Iris pigment epithelial cell (primary cell): ENCODE results near the gene HIP1.
"Not testable (repeated sequence)": the region's sequence is repeated elsewhere in the genome, so short reads cannot be mapped to it uniquely, and the experiment has no call there.

Experiments
- DNase-seq: peaks from one replicate; pipeline ENCODE4 v3.0.0-alpha.2; 2011; ENCODE audit warnings: low read depth

The HIP1 gene

GRCh38 chr7:75572396-75572795 lies 166.3 kb downstream of the HIP1 start:
- DNase-seq = no peak

GRCh38 chr7:75571209-75571608 lies 167.5 kb downstream of the HIP1 start:
- DNase-seq = no peak

- DNase-seq = not testable (repeated sequence)
Measured at GRCh38 chr7:75569629-75570282, 169.0 kb downstream of the HIP1 start.

DNA sequence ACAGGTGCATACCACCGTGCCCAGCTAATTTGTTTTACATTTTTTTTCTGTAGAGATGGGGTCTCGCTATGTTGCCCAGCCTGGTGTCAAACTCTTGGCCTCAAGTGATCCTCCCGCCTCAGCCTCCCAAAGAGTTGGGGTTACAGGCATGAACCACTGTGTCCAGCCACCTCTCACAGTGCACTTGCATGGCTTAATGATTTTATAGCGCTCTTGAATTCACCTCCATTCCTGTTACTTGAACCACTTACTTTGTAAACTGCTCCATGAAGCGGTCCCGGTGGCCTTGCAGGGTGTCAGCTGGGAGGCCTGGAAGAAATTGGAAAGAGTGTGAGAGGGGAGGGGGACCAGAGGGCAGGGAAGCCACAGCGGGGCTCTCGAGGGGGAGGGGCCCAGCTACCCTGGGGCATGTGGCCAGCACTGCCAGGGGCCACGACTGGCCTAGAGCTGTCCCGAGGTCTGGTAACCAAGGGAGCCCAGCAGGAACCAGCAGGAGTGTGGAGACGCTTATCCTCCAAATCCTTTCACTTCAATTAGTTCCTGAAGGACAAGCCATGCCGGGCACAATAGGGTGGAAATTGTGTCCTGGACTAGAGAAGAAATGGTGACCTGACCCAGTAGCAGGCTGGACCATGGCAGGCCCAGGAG lies 170.7 kb downstream of the HIP1 start:
- DNase-seq = no peak

- peak; percentile 96 for DNase-seq
Measured at GRCh38 chr7:75565132-75565837, 173.5 kb downstream of the HIP1 start.

DNA sequence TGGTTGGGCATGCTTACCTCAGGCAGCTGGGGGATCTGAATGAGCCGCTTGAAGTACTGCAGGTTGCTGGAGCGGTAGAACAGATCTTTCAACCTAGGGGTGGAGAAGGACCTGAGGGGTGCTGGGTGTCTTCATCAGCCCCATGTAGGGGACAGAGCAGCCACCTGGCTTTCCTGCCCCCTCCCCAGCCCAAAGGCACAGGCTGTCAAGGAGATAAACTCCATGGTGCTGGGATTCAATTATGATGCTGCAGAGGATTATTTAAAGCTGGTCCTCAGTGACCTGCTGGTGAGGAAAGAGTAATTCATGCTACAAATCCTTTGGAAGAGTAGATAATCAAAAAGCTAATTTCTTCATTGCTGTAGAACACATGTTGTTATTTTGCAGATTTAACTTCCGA lies 175.6 kb downstream of the HIP1 start:
- DNase-seq = no peak

- DNase-seq = no peak
Measured at GRCh38 chr7:75559976-75560365, 178.8 kb downstream of the HIP1 start.

GRCh38 chr7:75559355-75559975 lies 179.3 kb downstream of the HIP1 start:
- DNase-seq = peak; percentile 44

DNA sequence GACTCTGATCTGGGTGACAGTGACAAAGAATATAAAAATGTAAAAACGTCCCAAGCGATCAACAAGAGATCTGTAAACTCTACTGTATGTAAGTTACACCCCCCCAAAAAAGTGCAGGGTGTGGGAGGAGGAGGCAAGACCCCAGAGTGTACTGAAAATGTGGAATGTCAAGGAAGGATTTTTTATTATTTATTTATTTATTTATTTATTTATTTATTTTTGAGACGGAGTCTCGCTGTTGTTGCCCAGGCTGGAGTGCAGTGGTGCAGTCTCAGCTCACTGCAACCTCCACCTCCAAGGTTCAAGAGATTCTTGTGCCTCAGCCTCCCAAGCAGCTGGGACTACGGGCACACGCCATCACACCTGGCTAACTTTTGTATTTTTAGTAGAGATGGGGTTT lies 181.9 kb downstream of the HIP1 start:
- DNase-seq = not testable (repeated sequence)

DNA sequence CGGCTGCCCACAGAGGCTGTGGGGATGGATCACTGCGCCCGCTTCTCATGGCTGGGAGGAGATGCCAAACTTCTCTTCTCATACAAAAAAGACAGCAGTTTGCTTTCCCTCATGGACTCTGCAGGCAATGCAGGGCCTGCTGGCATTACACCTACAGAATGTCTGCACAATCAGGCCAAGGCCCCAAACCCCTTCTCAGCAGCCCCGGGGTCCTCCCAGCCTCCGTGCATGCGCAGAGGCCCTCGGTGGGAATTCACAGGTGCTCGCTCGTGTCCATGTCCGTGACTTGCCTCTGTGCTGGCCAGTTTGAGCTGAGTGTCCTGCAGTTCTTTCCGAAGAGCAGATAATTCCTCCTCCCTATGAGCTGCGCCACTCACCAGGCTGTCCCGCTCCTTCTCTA lies 183.0 kb downstream of the HIP1 start:
- DNase-seq = no peak

GRCh38 chr7:75546237-75547015 lies 192.3 kb downstream of the HIP1 start:
- no peak for DNase-seq

DNA sequence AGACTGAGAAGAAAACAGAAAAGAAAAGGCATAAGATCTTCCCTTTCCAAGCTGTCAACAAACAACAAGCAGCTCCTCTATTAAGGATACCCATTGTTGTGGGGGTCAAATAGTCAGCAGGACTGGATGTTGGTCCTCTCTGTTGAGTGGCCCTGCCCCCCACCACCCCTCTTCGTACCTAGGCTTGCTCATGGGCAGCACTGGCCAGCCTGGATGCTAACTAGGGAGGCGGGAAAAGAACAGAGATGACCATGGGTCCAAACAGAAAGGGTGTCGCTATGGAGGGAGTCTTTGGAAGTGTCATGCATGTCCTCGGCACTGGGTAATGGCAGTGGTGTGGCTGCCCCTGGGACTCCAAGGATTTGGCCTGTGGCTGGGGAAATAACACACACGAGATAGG lies 201.0 kb downstream of the HIP1 start:
- no peak for DNase-seq

GRCh38 chr7:75536940-75537538 lies 201.7 kb downstream of the HIP1 start:
- no peak for DNase-seq

GRCh38 chr7:75536491-75536890 lies 202.2 kb downstream of the HIP1 start:
- DNase-seq = no peak

- peak; percentile 85 for DNase-seq
Measured at GRCh38 chr7:75534727-75535307, 203.9 kb downstream of the HIP1 start.

GRCh38 chr7:75533926-75534325 lies 204.8 kb downstream of the HIP1 start:
- no peak for DNase-seq

DNA sequence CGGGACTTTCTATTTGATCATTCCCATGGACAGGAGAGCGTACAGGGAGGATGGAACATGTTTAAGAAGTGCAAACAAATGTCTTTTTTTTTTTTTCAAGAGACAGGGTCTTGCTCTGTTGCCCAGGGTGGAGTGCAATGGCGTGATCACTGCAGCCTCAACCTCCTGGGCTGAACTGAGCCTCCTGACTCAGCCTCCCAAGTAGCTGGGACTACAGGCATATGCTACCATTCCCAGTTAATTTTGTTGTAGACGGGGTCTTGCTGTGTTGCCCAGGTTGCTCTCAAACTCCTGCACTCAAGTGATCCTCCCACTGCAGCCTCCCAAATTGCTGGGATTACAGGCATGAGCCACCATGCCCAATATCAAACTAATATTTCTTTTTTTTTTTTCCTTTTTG lies 206.1 kb downstream of the HIP1 start:
- no peak for DNase-seq

DNA sequence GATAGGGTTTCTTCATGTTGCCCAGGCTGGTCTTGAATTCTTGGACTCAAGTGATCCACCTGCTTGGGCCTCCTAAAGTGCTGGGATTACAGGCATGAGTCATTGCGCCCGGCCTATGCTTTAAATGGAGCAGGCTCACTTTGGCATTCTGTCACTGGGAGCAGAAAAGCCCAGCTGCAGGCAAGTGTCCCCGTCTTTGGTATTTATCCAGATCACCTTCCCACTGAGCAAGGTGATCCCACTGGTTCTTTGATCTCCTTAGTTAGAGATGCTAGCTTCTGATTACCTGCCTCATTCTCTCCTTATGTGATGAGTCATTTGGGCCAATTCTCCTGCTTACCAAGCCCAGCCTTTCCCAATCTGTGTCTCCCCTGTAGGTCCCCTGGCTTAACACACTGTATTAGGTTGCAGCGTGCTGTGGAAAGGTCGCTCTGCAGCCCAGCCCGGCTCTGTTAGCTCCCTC lies 207.4 kb downstream of the HIP1 start:
- DNase-seq = peak; percentile 23

- peak; percentile 11 for DNase-seq
Measured at GRCh38 chr7:75527224-75527722, 211.5 kb downstream of the HIP1 start.

DNA sequence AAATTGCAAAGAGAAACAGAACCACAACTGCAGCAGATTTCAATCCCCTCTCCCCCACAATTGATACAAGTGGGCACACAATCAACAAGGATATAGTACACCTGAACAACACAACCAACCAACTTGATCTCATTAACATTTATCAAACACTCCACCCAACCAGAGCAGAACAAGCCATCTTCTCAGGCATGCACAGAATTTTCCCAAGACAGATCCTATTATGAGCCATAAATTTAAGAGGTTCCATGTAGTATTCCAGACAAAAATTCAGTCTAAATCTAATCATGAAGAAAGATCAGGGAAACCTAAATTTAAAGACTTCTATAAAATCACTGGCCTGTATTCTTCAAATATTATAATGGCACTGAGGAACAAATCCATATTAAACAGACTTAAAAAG lies 217.0 kb downstream of the HIP1 start:
- DNase-seq = not testable (repeated sequence)

- not testable (repeated sequence) for DNase-seq
Measured at GRCh38 chr7:75518842-75519241, 219.9 kb downstream of the HIP1 start.
